Stromal cell of bone marrow (primary cell): Measurements from ENCODE around the gene FAHD2A.
"Not testable (repeated sequence)": the region's sequence is repeated elsewhere in the genome, so short reads cannot be mapped to it uniquely, and the experiment has no call there.

Source experiments
- DNase-seq: peaks from one replicate; pipeline ENCODE4 v3.0.0-alpha.2; 2012; ENCODE audit warnings: low read depth

FAHD2A gene

GRCh38 chr2:95402370-95403203, at the start of gene FAHD2A:
TSS of gene FAHD2A (plus strand) at chr2:95402708. CDS start at chr2:95405559, 2,851 bp downstream.
- DNase-seq: peak; percentile 80

GRCh38 chr2:95353055-95353575, 49.4 kb upstream of the FAHD2A start:
- no peak for DNase-seq

GRCh38 chr2:95353613-95354468, 48.7 kb upstream of the FAHD2A start:
- DNase-seq: no peak

- DNase-seq: no peak
Measured at GRCh38 chr2:95354469-95354901, 48.0 kb upstream of the FAHD2A start.

GRCh38 chr2:95354925-95355324, 47.6 kb upstream of the FAHD2A start:
- DNase-seq: no peak

GRCh38 chr2:95355486-95355885, 47.0 kb upstream of the FAHD2A start:
- DNase-seq: not testable (repeated sequence)

- no peak for DNase-seq
Measured at GRCh38 chr2:95356821-95357700, 45.4 kb upstream of the FAHD2A start.

- DNase-seq: no peak
Measured at GRCh38 chr2:95357717-95358280, 44.7 kb upstream of the FAHD2A start.

GRCh38 chr2:95359031-95359430, 43.5 kb upstream of the FAHD2A start:
- peak; percentile 20 for DNase-seq

GRCh38 chr2:95359501-95359930, 43.0 kb upstream of the FAHD2A start:
- DNase-seq: no peak

GRCh38 chr2:95361216-95361980, 41.1 kb upstream of the FAHD2A start:
- no peak for DNase-seq

- DNase-seq: no peak
Measured at GRCh38 chr2:95362486-95362885, 40.0 kb upstream of the FAHD2A start.

- DNase-seq: no peak
Measured at GRCh38 chr2:95366514-95366913, 36.0 kb upstream of the FAHD2A start.

GRCh38 chr2:95372216-95372829, 30.2 kb upstream of the FAHD2A start:
- DNase-seq: no peak

- DNase-seq: no peak
Measured at GRCh38 chr2:95372845-95373244, 29.7 kb upstream of the FAHD2A start.

- DNase-seq: no peak
Measured at GRCh38 chr2:95374029-95374428, 28.5 kb upstream of the FAHD2A start.

GRCh38 chr2:95374451-95374920, 28.0 kb upstream of the FAHD2A start:
- no peak for DNase-seq

- DNase-seq: no peak
Measured at GRCh38 chr2:95374921-95375471, 27.5 kb upstream of the FAHD2A start.

- no peak for DNase-seq
Measured at GRCh38 chr2:95375532-95376150, 26.9 kb upstream of the FAHD2A start.
